GM12878 (cell line): Measurements from ENCODE around the gene YIPF5. TPM values are rescaled to one million over a fixed set of nuclear protein-coding genes. Genes with fewer than 3 reads are reported as not detected.

Experiments
- ATAC-seq: fragments of 200-7000 bp; cut with Tn5 transposase; 3 replicates; pipeline ENCODE4 v1.9.1; 2020; ENCODE audit warnings: mild to moderate bottlenecking, moderate library complexity
- BruUV-seq: library from RNA; stranded (reverse); fragments of 400-500 nt; replicated peaks from 2 replicates; lab custom pipeline; 2021; lab: Mats Ljungman, UMichigan
- CTCF ChIA-PET: fragments of 300-600 bp; sonication (Branson Sonifier 250); formaldehyde crosslinking; extraction: SDS; loops from one replicate; lab custom pipeline; 2021; ENCODE audit warnings: inconsistent platforms; lab: Yijun Ruan, JAX
- POLR2A ChIA-PET: fragments of 350-600 bp; formaldehyde crosslinking; extraction: SDS; loops from one replicate; lab custom pipeline; 2021; ENCODE audit warnings: inconsistent platforms; lab: Charles Lee
- RAD21 ChIA-PET: fragments of 300-600 bp; sonication (Branson Sonifier 250); formaldehyde crosslinking; loops from one replicate; lab custom pipeline; 2023; ENCODE audit warnings: antibody characterized with exemption; ENCODE audit not compliant: unreplicated experiment; lab: Charles Lee
- SMC1A ChIA-PET: fragments of 300-600 bp; sonication (Branson Sonifier 250); formaldehyde crosslinking; loops from one replicate; lab custom pipeline; 2023; ENCODE audit not compliant: unreplicated experiment, uncharacterized antibody; lab: Charles Lee
- DNase-seq: peaks from one replicate; pipeline ENCODE4 v3.0.0-alpha.2; 2011; ENCODE audit warnings: low read depth, low spot score
- FAIRE-seq: peaks from 3 replicates; lab custom pipeline; 2011; peaks lifted over from hg19 to GRCh38; lab: Jason Lieb, UNC
- H2AFZ ChIP-seq: 2 replicates; pipeline ENCODE4 v1.6.0; 2011; ENCODE audit warnings: low read depth, low read length, control low read depth; ENCODE audit not compliant: control insufficient read depth
- H3K27ac ChIP-seq: 2 replicates; pipeline ENCODE4 v1.5.1; 2011; ENCODE audit warnings: control low read depth; ENCODE audit not compliant: control insufficient read depth, insufficient read depth
- H3K27me3 ChIP-seq, 2 experiments: replicated peaks in 1 of 2; 2 replicates each; pipeline versions ENCODE4 v1.6.0 to v1.6.1; 2011; ENCODE audit warnings: low read length in 1 of 2; ENCODE audit not compliant: control insufficient read depth in 2 of 2, insufficient read depth in 2 of 2
- H3K36me3 ChIP-seq, 2 experiments: 2 replicates each; pipeline ENCODE4 v1.5.1; 2011; ENCODE audit warnings: low read length in 1 of 2; ENCODE audit not compliant: control insufficient read depth in 2 of 2, insufficient read depth in 2 of 2
- H3K4me1 ChIP-seq: 2 replicates; pipeline ENCODE4 v1.6.1; 2011; ENCODE audit warnings: mild to moderate bottlenecking, low read length, moderate library complexity, mixed read lengths; ENCODE audit not compliant: control insufficient read depth, insufficient read depth
- H3K4me2 ChIP-seq: 2 replicates; pipeline ENCODE4 v1.6.0; 2011; ENCODE audit warnings: control low read depth; ENCODE audit not compliant: control insufficient read depth, insufficient read depth
- H3K4me3 ChIP-seq: fragments of 200-600 bp; sonication (generic); 2 replicates; pipeline ENCODE4 v1.5.1; 2016
- H3K79me2 ChIP-seq: 2 replicates; pipeline ENCODE4 v1.6.0; 2011; ENCODE audit warnings: low read length; ENCODE audit not compliant: control insufficient read depth, insufficient read depth
- H3K9ac ChIP-seq: 2 replicates; pipeline ENCODE4 v1.8.0; 2011; ENCODE audit warnings: low read length, control low read depth, mixed read lengths; ENCODE audit not compliant: control insufficient read depth, insufficient read depth
- H3K9me3 ChIP-seq: replicated peaks from 3 replicates; pipeline ENCODE4 v1.5.1; 2011; ENCODE audit warnings: mild to moderate bottlenecking, low read length; ENCODE audit not compliant: control insufficient read depth, insufficient read depth
- H4K20me1 ChIP-seq: 2 replicates; pipeline ENCODE4 v1.6.0; 2011; ENCODE audit not compliant: control insufficient read depth, insufficient read depth
- BCL3 ChIP-seq: IDR thresholded peaks from 2 replicates; pipeline ENCODE4 v1.6.1; 2011; ENCODE audit warnings: borderline replicate concordance, low read depth, mild to moderate bottlenecking, moderate library complexity, low read length; ENCODE audit not compliant: insufficient read depth, poor library complexity, severe bottlenecking
- CHD1 ChIP-seq: IDR thresholded peaks from 2 replicates; pipeline ENCODE4 v1.6.1; 2012; ENCODE audit warnings: low read depth, low read length, improper control_type of control experiment
- CHD2 ChIP-seq: IDR thresholded peaks from 2 replicates; pipeline ENCODE4 v1.6.1; 2011; ENCODE audit warnings: low read depth, low read length, improper control_type of control experiment, borderline replicate concordance
- CUX1 ChIP-seq: IDR thresholded peaks from 2 replicates; pipeline ENCODE4 v1.6.1; 2012; ENCODE audit warnings: improper control_type of control experiment, low read depth, low read length; ENCODE audit not compliant: insufficient replicate concordance
- EZH2 ChIP-seq: IDR thresholded peaks from 2 replicates; pipeline ENCODE4 v1.6.1; 2012; ENCODE audit warnings: low read depth, mild to moderate bottlenecking, control low read depth, inconsistent platforms, low read length, borderline replicate concordance; ENCODE audit not compliant: control insufficient read depth
- HCFC1 ChIP-seq: fragments of 150-350 bp; IDR thresholded peaks from 2 replicates; pipeline ENCODE4 v1.6.1; 2014; ENCODE audit warnings: low read length
- HDAC6 ChIP-seq: fragments of 200-600 bp; sonication (generic); IDR thresholded peaks from one replicate; pipeline ENCODE4 v1.8.0; 2017; ENCODE audit warnings: antibody characterized with exemption; ENCODE audit not compliant: unreplicated experiment
- MXI1 ChIP-seq: fragments of 150-350 bp; IDR thresholded peaks from 2 replicates; pipeline ENCODE4 v1.6.1; 2011; ENCODE audit warnings: low read depth, mild to moderate bottlenecking, inconsistent platforms, low read length, improper control_type of control experiment
- POLR2A ChIP-seq: IDR thresholded peaks from 2 replicates; pipeline ENCODE4 v1.6.1; 2011; ENCODE audit warnings: low read depth, mild to moderate bottlenecking, low read length
- RFX5 ChIP-seq: IDR thresholded peaks from 2 replicates; pipeline ENCODE4 v1.6.1; 2011; ENCODE audit warnings: low read depth, low read length, improper control_type of control experiment
- SIN3A ChIP-seq: IDR thresholded peaks from 2 replicates; pipeline ENCODE4 v1.6.1; 2012; ENCODE audit warnings: low read depth, low read length, improper control_type of control experiment
- SREBF1 ChIP-seq: IDR thresholded peaks from 2 replicates; pipeline ENCODE4 v1.6.1; 2012; ENCODE audit warnings: mild to moderate bottlenecking, low read length
- YY1 ChIP-seq: IDR thresholded peaks from 2 replicates; pipeline ENCODE4 v1.6.1; 2011; ENCODE audit warnings: low read depth, mild to moderate bottlenecking, low read length
- ZBTB33 ChIP-seq: fragments of 450-650 bp; IDR thresholded peaks from 2 replicates; pipeline ENCODE4 v1.6.1; 2017; ENCODE audit warnings: mild to moderate bottlenecking
- ZNF207 ChIP-seq: fragments of 450-650 bp; IDR thresholded peaks from 2 replicates; pipeline ENCODE4 v1.6.1; 2014; ENCODE audit warnings: antibody characterized with exemption, mild to moderate bottlenecking, borderline replicate concordance
- WGBS: methylation state at CpG from one replicate; pipeline ENCODE4 v1.1.6; 2016; ENCODE audit warnings: low lambda C conversion rate; ENCODE audit not compliant: insufficient replicate concordance, insufficient coverage; ENCODE audit errors: missing lambda C conversion rate; 5-methylcytosine and 5-hydroxymethylcytosine counted together
- in situ Hi-C: fragments of 300-500 bp; cut with MboI; formaldehyde crosslinking; loops from 9 replicates; pipeline ENCODE4 v1.14.3; 2018; ENCODE audit warnings: mixed read lengths
- intact Hi-C: fragments of 100-400 bp; cut with micrococcal nuclease; formaldehyde crosslinking; loops from one replicate; pipeline ENCODE4 v1.14.2; 2022; ENCODE audit not compliant: unreplicated experiment
- polyA plus RNA-seq, 11 experiments: library from polyadenylated mRNA; depleted of rRNA in 4 of 11; unstranded in 6 of 11; stranded (reverse) in 5 of 11; fragments of >200 nt; fragmentation: Nextera tagmentation in 4 of 11; fragmentation: Illumina TruSeq in 1 of 11; extraction: Ambion mirVana in 4 of 11; extraction: Trizol in 1 of 11; gene quantifications; 1 replicate in 1 of 11; 2 replicates in 10 of 11; pipeline versions ENCODE4 v1.2.1 to v1.2.3, GENCODE V29; 2011 to 2016; ENCODE audit warnings: inconsistent platforms in 2 of 11, missing spikeins in 2 of 11, low read depth in 1 of 11
- total RNA-seq, 4 experiments: library from RNA; depleted of rRNA in 3 of 4; stranded (reverse); fragments of >200 nt in 3 of 4; fragmentation: Illumina TruSeq in 1 of 4; extraction: Trizol in 1 of 4; gene quantifications; 2 replicates each; pipeline versions ENCODE4 v1.2.1 to v1.2.3, GENCODE V29; 2013 to 2021

The YIPF5 gene
- total and polyA plus RNA-seq, 10 of the 15 experiments (the other 5 are each of a cell fraction or from before 2014, with no cell fraction given): 19.5 to 50.4 (median 34.3) TPM

GRCh38 chr5:144189800-144190429 is 19.5 kb upstream of the YIPF5 start:
- Histone ChIP-seq H3K9me3 (no peaks in the 10 kb centered on the region; the same call in 1 of the 3 replicates), H3K4me1 (peaks cover 42% of the 10 kb centered on the region), H4K20me1 (no peaks in the 10 kb centered on the region), H3K27ac (peak overlapping the region; percentile 71), H3K79me2 (no peaks in the 10 kb centered on the region), H3K4me3 (0 out of 2 replicates have a peak overlapping the region, but pooled peaks have one; percentile 15), H3K27me3 (no peaks in the 10 kb centered on the region), H3K36me3 (no peaks in the 10 kb centered on the region), H3K4me2 (peak overlapping the region; percentile 63), H2AFZ (peak overlapping the region; percentile 83), H3K9ac (peak overlapping the region; percentile 32)
- peak; percentile 71 for FAIRE-seq
- no TSS peak for BruUV-seq
- RAD21 ChIA-PET: interaction anchor here (1.0 to 4.4 kb wide), 4 partner anchors 20 to 1180 kb away, joined by 3 to 34 read pairs (median 4); partner anchors contain the start of genes KCTD16 and YIPF5
- intact Hi-C loops (loop anchor here (2.0 to 5.0 kb wide), 6 partner anchors 19 to 1268 kb away; partner anchors contain the start of genes KCTD16, NR3C1 and YIPF5), in situ Hi-C loops (loop anchor here (10.0 kb wide), 1 partner anchor 1185 kb away; no protein-coding TSS in a partner anchor)
- peak; percentile 74 for ATAC-seq
- SMC1A ChIA-PET: interaction anchor here (0.5 to 4.5 kb wide), 8 partner anchors 8 to 1310 kb away, joined by 3 to 37 read pairs (median 4); partner anchors contain the start of genes KCTD16 and YIPF5
- CTCF ChIA-PET: interaction anchor here (1.2 to 3.2 kb wide), 4 partner anchors 9 to 50 kb away, joined by 4 to 20 read pairs (median 12); no protein-coding TSS in a partner anchor
- POLR2A ChIA-PET: interaction anchor here (1.6 kb wide), 1 partner anchor 19 kb away, joined by 6 read pairs; the partner anchor contains the start of genes KCTD16 and YIPF5
- peak; percentile 76 for DNase-seq
- 33% methylated on average over 10 of the region's 10 CpGs for WGBS
- no peak for TF ChIP-seq SREBF1
- TF ChIP-seq BCL3: peak; percentile 28
- TF ChIP-seq ZNF207: no peak
- no peak for TF ChIP-seq CHD2
- no peak for TF ChIP-seq ZBTB33
- TF ChIP-seq RFX5: no peak
- no peak for TF ChIP-seq POLR2A
- TF ChIP-seq HCFC1: no peak
- no peak for TF ChIP-seq CUX1
- TF ChIP-seq YY1: peak; percentile 13; the same call in 1 of the 2 replicates
- no peak for TF ChIP-seq MXI1
- TF ChIP-seq EZH2: no peak
- TF ChIP-seq CHD1: no peak
- TF ChIP-seq SIN3A: no peak
- TF ChIP-seq HDAC6: no peak
